ENCODE results near the gene SETD5. TPM values are rescaled to one million over a fixed set of nuclear protein-coding genes. Genes with fewer than 3 reads are reported as not detected.

SETD5 gene
- total and polyA plus RNA-seq, 2 experiments from 2014 or later = 176 to 275 TPM

GRCh38 chr3:9412293-9412692 is 14.9 kb downstream of the SETD5 start:
- no peak for TF ChIP-seq CTCF (IDR thresholded peaks at IDR 0.05; ENCODE audit: low read depth, low read length)
- Histone ChIP-seq H3K36me3 (no peaks in the 10 kb centered on the region), H3K27ac (no peak overlapping the region), H3K9me3 (ENCODE audit: low read depth) (no peaks in the 10 kb centered on the region), H3K4me1 (ENCODE audit: low read depth) (peaks cover 14% of the 10 kb centered on the region), H3K4me3 (no peak overlapping the region), H3K27me3 (no peaks in the 10 kb centered on the region)
- no peak for DNase-seq (ENCODE audit: low read depth in 1 of 2, low spot score in 1 of 2)

- H3K9me3 ChIP-seq (ENCODE audit: low read depth) = no peaks in the 10 kb centered on the region
- no peak overlapping the region for H3K4me3 ChIP-seq
- peaks cover 14% of the 10 kb centered on the region for H3K4me1 ChIP-seq (ENCODE audit: low read depth)
- no peak for DNase-seq (ENCODE audit: low read depth in 1 of 2, low spot score in 1 of 2)
- TF ChIP-seq CTCF (IDR thresholded peaks at IDR 0.05; ENCODE audit: low read depth, low read length) = no peak
- no peaks in the 10 kb centered on the region for H3K36me3 ChIP-seq
- no peak overlapping the region for H3K27ac ChIP-seq
- no peaks in the 10 kb centered on the region for H3K27me3 ChIP-seq
Measured at GRCh38 chr3:9414826-9415225, 17.4 kb downstream of the SETD5 start.

- H3K4me1 ChIP-seq (ENCODE audit: low read depth) = peaks cover 14% of the 10 kb centered on the region
- H3K36me3 ChIP-seq = no peaks in the 10 kb centered on the region
- peak overlapping the region; percentile 63 for H3K27ac ChIP-seq
- H3K4me3 ChIP-seq = no peak overlapping the region
- no peaks in the 10 kb centered on the region for H3K27me3 ChIP-seq
- DNase-seq (ENCODE audit: low read depth in 1 of 2, low spot score in 1 of 2) = no peak
- TF ChIP-seq CTCF (IDR thresholded peaks at IDR 0.05; ENCODE audit: low read depth, low read length) = no peak
- H3K9me3 ChIP-seq (ENCODE audit: low read depth) = no peaks in the 10 kb centered on the region
Measured at GRCh38 chr3:9415485-9416138, 18.2 kb downstream of the SETD5 start.

- Histone ChIP-seq H3K27me3 (no peaks in the 10 kb centered on the region), H3K36me3 (no peaks in the 10 kb centered on the region), H3K4me1 (ENCODE audit: low read depth) (peaks cover 13% of the 10 kb centered on the region), H3K4me3 (no peak overlapping the region), H3K27ac (peak overlapping the region; percentile 63), H3K9me3 (ENCODE audit: low read depth) (no peaks in the 10 kb centered on the region)
- no peak for TF ChIP-seq CTCF (IDR thresholded peaks at IDR 0.05; ENCODE audit: low read depth, low read length)
- peak in 1 of 2 donors; percentile 23 for DNase-seq (ENCODE audit: low read depth in 1 of 2, low spot score in 1 of 2)
Measured at GRCh38 chr3:9416139-9416780, 18.8 kb downstream of the SETD5 start.

GRCh38 chr3:9420850-9421549 is 23.6 kb downstream of the SETD5 start:
- H3K36me3 ChIP-seq = peaks cover 11% of the 10 kb centered on the region
- peak in 1 of 2 donors; percentile 33 for DNase-seq (ENCODE audit: low read depth in 1 of 2, low spot score in 1 of 2)
- H3K27ac ChIP-seq = peak overlapping the region; percentile 50
- H3K4me3 ChIP-seq = no peak overlapping the region
- no peak for TF ChIP-seq CTCF (IDR thresholded peaks at IDR 0.05; ENCODE audit: low read depth, low read length)
- H3K4me1 ChIP-seq (ENCODE audit: low read depth) = peaks cover 26% of the 10 kb centered on the region
- no peaks in the 10 kb centered on the region for H3K27me3 ChIP-seq
- H3K9me3 ChIP-seq (ENCODE audit: low read depth) = no peaks in the 10 kb centered on the region
